ENCODE data around the gene SLC24A3. TPM values are rescaled to one million over a fixed set of nuclear protein-coding genes. Genes with fewer than 3 reads are reported as not detected.

Gene SLC24A3
- total RNA-seq, 2 experiments from 2014 or later, result not detected

DNA sequence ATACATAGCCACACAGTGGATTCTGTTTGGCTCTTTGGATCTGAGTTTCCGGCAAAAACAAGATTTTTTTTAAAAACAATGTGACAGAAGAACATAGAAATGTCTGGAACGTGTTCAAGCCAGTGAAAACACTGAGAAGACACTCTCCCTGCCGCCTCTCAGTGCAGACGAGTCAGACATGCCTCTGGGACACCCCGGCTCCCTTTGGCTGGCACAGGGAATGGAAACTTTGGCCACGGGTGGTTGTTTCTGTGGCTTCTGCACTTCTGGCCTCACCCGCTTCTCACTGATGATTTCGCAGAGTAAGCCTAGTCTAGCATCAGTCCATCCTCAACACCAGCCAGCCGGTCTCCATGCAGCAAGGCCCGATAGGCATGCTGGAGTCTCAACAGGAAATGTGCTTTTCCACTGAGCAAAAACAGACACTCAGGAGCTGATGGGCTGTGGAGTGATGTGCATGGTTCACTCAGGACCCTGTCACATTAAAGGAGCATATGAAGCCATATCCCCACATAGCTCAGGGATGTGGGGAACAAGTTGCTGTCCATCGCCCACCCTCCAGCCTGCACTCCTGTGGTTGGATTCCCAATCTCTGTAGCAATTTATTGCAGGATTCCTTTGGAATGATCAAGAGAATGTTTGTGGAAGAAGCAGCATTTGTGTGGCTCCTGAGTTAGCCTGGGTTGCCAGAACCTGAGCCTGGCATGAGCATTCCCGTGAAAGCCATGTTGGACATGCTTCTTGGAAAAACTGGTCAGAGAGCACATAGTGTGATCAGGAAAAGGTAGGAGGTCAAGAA lies 283.7 kb downstream of the SLC24A3 start:
- no peak for DNase-seq (ENCODE audit: low spot score)
- Histone ChIP-seq H3K27ac (ENCODE audit: low read depth, low read length, poor library complexity, severe bottlenecking) (no peak overlapping the region), H3K79me2 (ENCODE audit: insufficient read depth, low read depth, low read length) (no peaks in the 10 kb centered on the region), H4K20me1 (ENCODE audit: insufficient read depth, low read length) (no peaks in the 10 kb centered on the region), H3K36me3 (ENCODE audit: insufficient read depth, low read length) (no peaks in the 10 kb centered on the region), H3K4me3 (ENCODE audit: low read depth, low read length, poor library complexity, severe bottlenecking) (no peak overlapping the region), H3K4me1 (ENCODE audit: insufficient read depth, low read length, poor library complexity, severe bottlenecking) (no peaks in the 10 kb centered on the region), H3K9me2 (ENCODE audit: insufficient read depth, low read length) (no peaks in the 10 kb centered on the region), H2AFZ (ENCODE audit: low read length) (no peak overlapping the region), H3K9me3 (ENCODE audit: low read length) (no peaks in the 10 kb centered on the region), H3K4me2 (ENCODE audit: low read length) (no peak overlapping the region)
- POLR2A ChIA-PET, result no interaction called here
- BruUV-seq (replicated peaks), result no TSS peak
- CTCF ChIA-PET (ENCODE audit: unreplicated experiment), result no interaction called here
- intact Hi-C loops (cut with micrococcal nuclease; ENCODE audit: unreplicated experiment), result no loop called here
- TF ChIP-seq, protein P1, sequence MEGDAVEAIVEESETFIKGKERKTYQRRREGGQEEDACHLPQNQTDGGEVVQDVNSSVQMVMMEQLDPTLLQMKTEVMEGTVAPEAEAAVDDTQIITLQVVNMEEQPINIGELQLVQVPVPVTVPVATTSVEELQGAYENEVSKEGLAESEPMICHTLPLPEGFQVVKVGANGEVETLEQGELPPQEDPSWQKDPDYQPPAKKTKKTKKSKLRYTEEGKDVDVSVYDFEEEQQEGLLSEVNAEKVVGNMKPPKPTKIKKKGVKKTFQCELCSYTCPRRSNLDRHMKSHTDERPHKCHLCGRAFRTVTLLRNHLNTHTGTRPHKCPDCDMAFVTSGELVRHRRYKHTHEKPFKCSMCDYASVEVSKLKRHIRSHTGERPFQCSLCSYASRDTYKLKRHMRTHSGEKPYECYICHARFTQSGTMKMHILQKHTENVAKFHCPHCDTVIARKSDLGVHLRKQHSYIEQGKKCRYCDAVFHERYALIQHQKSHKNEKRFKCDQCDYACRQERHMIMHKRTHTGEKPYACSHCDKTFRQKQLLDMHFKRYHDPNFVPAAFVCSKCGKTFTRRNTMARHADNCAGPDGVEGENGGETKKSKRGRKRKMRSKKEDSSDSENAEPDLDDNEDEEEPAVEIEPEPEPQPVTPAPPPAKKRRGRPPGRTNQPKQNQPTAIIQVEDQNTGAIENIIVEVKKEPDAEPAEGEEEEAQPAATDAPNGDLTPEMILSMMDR (conservative IDR thresholded peaks at IDR 0.05; ENCODE audit: low read length), result no peak
- TF ChIP-seq EZH2phosphoT487 (IDR thresholded peaks at IDR 0.05; ENCODE audit: borderline replicate concordance, low read depth, low read length), result no peak

DNA sequence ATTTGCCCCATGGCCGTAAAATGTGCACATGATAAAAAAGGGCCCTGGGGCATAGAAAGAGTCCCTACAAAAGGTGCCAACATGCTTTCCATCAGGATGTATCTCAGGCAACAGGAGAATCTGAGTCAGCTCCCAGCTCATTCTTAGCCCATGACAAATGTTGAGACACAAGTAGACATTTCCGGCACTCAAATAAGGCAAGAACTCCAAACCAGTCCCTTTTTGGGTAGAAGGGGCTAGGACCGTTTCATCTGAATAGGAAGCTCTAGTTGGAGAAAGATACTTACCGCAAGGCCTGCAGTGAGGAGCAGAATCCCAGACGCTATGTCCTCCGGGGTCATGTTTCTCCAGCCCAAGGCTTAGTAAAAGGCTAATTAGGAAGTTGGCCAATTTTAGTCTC lies 284.6 kb downstream of the SLC24A3 start:
- Histone ChIP-seq H3K4me3 (ENCODE audit: low read depth, low read length, poor library complexity, severe bottlenecking) (no peak overlapping the region), H2AFZ (ENCODE audit: low read length) (no peak overlapping the region), H3K4me2 (ENCODE audit: low read length) (no peak overlapping the region), H3K9me3 (ENCODE audit: low read length) (no peaks in the 10 kb centered on the region), H3K9me2 (ENCODE audit: insufficient read depth, low read length) (no peaks in the 10 kb centered on the region), H3K4me1 (ENCODE audit: insufficient read depth, low read length, poor library complexity, severe bottlenecking) (no peaks in the 10 kb centered on the region), H3K27ac (ENCODE audit: low read depth, low read length, poor library complexity, severe bottlenecking) (no peak overlapping the region), H4K20me1 (ENCODE audit: insufficient read depth, low read length) (no peaks in the 10 kb centered on the region), H3K36me3 (ENCODE audit: insufficient read depth, low read length) (no peaks in the 10 kb centered on the region), H3K79me2 (ENCODE audit: insufficient read depth, low read depth, low read length) (no peaks in the 10 kb centered on the region)
- intact Hi-C loops (cut with micrococcal nuclease; ENCODE audit: unreplicated experiment), result no loop called here
- ChIA-PET CTCF (ENCODE audit: unreplicated experiment) (no interaction called here), POLR2A (no interaction called here)
- no peak for DNase-seq (ENCODE audit: low spot score)
- TF ChIP-seq, protein P1 (conservative IDR thresholded peaks at IDR 0.05; ENCODE audit: low read length), result no peak
- no peak for TF ChIP-seq EZH2phosphoT487 (IDR thresholded peaks at IDR 0.05; ENCODE audit: borderline replicate concordance, low read depth, low read length)
- BruUV-seq (replicated peaks), result no TSS peak

DNA sequence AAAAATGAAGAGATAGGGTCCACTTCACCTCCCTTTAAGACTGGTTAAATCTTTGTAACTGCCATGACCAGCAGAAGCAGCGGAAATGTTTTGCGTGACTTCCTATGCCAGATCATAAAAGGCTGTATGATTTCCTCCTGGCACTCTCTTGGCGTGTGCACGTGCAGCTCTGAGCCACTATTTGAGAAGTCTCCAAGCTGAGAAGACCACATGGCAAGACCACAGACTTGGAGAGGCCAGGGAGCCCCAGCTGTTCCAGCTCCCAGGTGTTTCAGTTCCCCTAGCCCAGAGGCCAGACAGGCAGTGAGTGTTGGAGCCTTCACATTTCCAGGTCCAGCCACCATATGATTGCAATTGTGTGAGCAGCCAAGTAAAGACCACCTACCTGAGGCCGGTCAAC lies 286.3 kb downstream of the SLC24A3 start:
- BruUV-seq (replicated peaks), result no TSS peak
- H3K36me3 ChIP-seq (ENCODE audit: insufficient read depth, low read length), result no peaks in the 10 kb centered on the region
- H3K9me3 ChIP-seq (ENCODE audit: low read length), result no peaks in the 10 kb centered on the region
- no peaks in the 10 kb centered on the region for H3K79me2 ChIP-seq (ENCODE audit: insufficient read depth, low read depth, low read length)
- H3K4me3 ChIP-seq (ENCODE audit: low read depth, low read length, poor library complexity, severe bottlenecking), result no peak overlapping the region
- TF ChIP-seq, protein P1 (conservative IDR thresholded peaks at IDR 0.05; ENCODE audit: low read length), result no peak
- no peak for TF ChIP-seq EZH2phosphoT487 (IDR thresholded peaks at IDR 0.05; ENCODE audit: borderline replicate concordance, low read depth, low read length)
- no peaks in the 10 kb centered on the region for H3K9me2 ChIP-seq (ENCODE audit: insufficient read depth, low read length)
- no peaks in the 10 kb centered on the region for H4K20me1 ChIP-seq (ENCODE audit: insufficient read depth, low read length)
- H3K4me2 ChIP-seq (ENCODE audit: low read length), result no peak overlapping the region
- ChIA-PET POLR2A (no interaction called here), CTCF (ENCODE audit: unreplicated experiment) (no interaction called here)
- intact Hi-C loops (cut with micrococcal nuclease; ENCODE audit: unreplicated experiment), result no loop called here
- H3K4me1 ChIP-seq (ENCODE audit: insufficient read depth, low read length, poor library complexity, severe bottlenecking), result no peaks in the 10 kb centered on the region
- DNase-seq (ENCODE audit: low spot score), result no peak
- no peak overlapping the region for H3K27ac ChIP-seq (ENCODE audit: low read depth, low read length, poor library complexity, severe bottlenecking)
- H2AFZ ChIP-seq (ENCODE audit: low read length), result no peak overlapping the region

Data from OCI-LY7 (cell line).